Measurements from ENCODE around the gene COLEC11. TPM values are rescaled to one million over a fixed set of nuclear protein-coding genes. Genes with fewer than 3 reads are reported as not detected.
A peak's percentile ranks its signal among the peaks of the same experiment; 100 is the strongest.

The COLEC11 gene
- total RNA-seq, 4 donors from 2014 or later, result 0.56 to 2.3 (median 1.0) TPM; not detected in 1

GRCh38 chr2:3627500-3628100 is 32.7 kb downstream of the COLEC11 start:
- peak overlapping the region in 1 of 4 donors; percentile 22 for H3K27ac ChIP-seq
- no peak for DNase-seq

GRCh38 chr2:3628241-3628679 is 33.3 kb downstream of the COLEC11 start:
- 73 to 93% methylated on average over 2 to 5 of the region's 10 CpGs for WGBS, 2 donors
- Histone ChIP-seq H3K27ac (peak overlapping the region in 1 of 4 donors; percentile 22), H3K4me3 (no peak overlapping the region), H3K4me1 (peaks cover 0 to 23% (median 0%) of the 10 kb centered on the region in 3 donors), H3K9me3 (no peaks in the 10 kb centered on the region), H3K27me3 (no peaks in the 10 kb centered on the region), H3K36me3 (no peaks in the 10 kb centered on the region)
- no peak for DNase-seq
- intact Hi-C loops (cut with DNase I), result no loop called here
- TF ChIP-seq CTCF (IDR thresholded peaks at IDR 0.05) (no peak), POLR2A (IDR thresholded peaks at IDR 0.05) (no peak)

More at GRCh38 chr2:3627500-3628100, 32.7 kb downstream of the COLEC11 start:
- no peaks in the 10 kb centered on the region for H3K36me3 ChIP-seq
- no peaks in the 10 kb centered on the region for H3K27me3 ChIP-seq
- peaks cover 0 to 23% (median 0%) of the 10 kb centered on the region in 3 donors for H3K4me1 ChIP-seq
- TF ChIP-seq CTCF (IDR thresholded peaks at IDR 0.05) (no peak), POLR2A (IDR thresholded peaks at IDR 0.05) (no peak)
- intact Hi-C loops (cut with DNase I), result no loop called here
- no peaks in the 10 kb centered on the region for H3K9me3 ChIP-seq
- no peak overlapping the region for H3K4me3 ChIP-seq
- WGBS, 2 donors, result 85 to 91% methylated on average over 20 to 21 of the region's 21 CpGs

GRCh38 chr2:3628800-3629199 is 33.9 kb downstream of the COLEC11 start:
- DNase-seq, result no peak
- Histone ChIP-seq H3K27me3 (no peaks in the 10 kb centered on the region), H3K4me1 (peaks cover 0 to 23% (median 0%) of the 10 kb centered on the region in 3 donors), H3K36me3 (no peaks in the 10 kb centered on the region), H3K27ac (peak overlapping the region in 1 of 4 donors; percentile 22), H3K4me3 (no peak overlapping the region), H3K9me3 (no peaks in the 10 kb centered on the region)
- WGBS, 2 donors, result 35 to 50% methylated on average over 2 to 7 of the region's 12 CpGs
- intact Hi-C loops (cut with DNase I), result no loop called here
- TF ChIP-seq POLR2A (IDR thresholded peaks at IDR 0.05) (no peak), CTCF (IDR thresholded peaks at IDR 0.05) (no peak)

GRCh38 chr2:3630631-3631030 is 35.7 kb downstream of the COLEC11 start:
- peaks cover 0 to 17% (median 0%) of the 10 kb centered on the region in 4 donors for H3K27me3 ChIP-seq
- peak overlapping the region in 1 of 4 donors; percentile 4 for H3K27ac ChIP-seq
- no peak for DNase-seq
- 63 to 85% methylated on average over 7 of the region's 7 CpGs for WGBS, 2 donors
- TF ChIP-seq CTCF (IDR thresholded peaks at IDR 0.05), result no peak
- no peak for TF ChIP-seq POLR2A (IDR thresholded peaks at IDR 0.05)
- intact Hi-C loops (cut with DNase I), result no loop called here
- H3K9me3 ChIP-seq, result no peaks in the 10 kb centered on the region
- no peaks in the 10 kb centered on the region for H3K36me3 ChIP-seq
- peaks cover 0 to 34% (median 0%) of the 10 kb centered on the region in 3 donors for H3K4me1 ChIP-seq
- no peak overlapping the region for H3K4me3 ChIP-seq

GRCh38 chr2:3631161-3631850 is 36.4 kb downstream of the COLEC11 start:
- no peaks in the 10 kb centered on the region for H3K9me3 ChIP-seq
- DNase-seq, result no peak
- peaks cover 0 to 24% (median 0%) of the 10 kb centered on the region in 4 donors for H3K27me3 ChIP-seq
- 60 to 83% methylated on average over 9 to 15 of the region's 15 CpGs for WGBS, 2 donors
- no peaks in the 10 kb centered on the region for H3K36me3 ChIP-seq
- no peak overlapping the region for H3K4me3 ChIP-seq
- no peak for TF ChIP-seq CTCF (IDR thresholded peaks at IDR 0.05)
- TF ChIP-seq POLR2A (IDR thresholded peaks at IDR 0.05), result no peak
- H3K27ac ChIP-seq, result peak overlapping the region in 1 of 4 donors; percentile 4
- intact Hi-C loops (cut with DNase I), result no loop called here
- peaks cover 0 to 30% (median 0%) of the 10 kb centered on the region in 3 donors for H3K4me1 ChIP-seq

All from esophagus squamous epithelium (tissue), 5 donors.